Fibroblast of skin of right quadriceps (primary cell): ENCODE data around the gene RNU6-1.

Source experiments
- DNase-seq: peaks from one replicate; pipeline ENCODE4 v3.0.0-alpha.2; 2013

RNU6-1 gene

DNA sequence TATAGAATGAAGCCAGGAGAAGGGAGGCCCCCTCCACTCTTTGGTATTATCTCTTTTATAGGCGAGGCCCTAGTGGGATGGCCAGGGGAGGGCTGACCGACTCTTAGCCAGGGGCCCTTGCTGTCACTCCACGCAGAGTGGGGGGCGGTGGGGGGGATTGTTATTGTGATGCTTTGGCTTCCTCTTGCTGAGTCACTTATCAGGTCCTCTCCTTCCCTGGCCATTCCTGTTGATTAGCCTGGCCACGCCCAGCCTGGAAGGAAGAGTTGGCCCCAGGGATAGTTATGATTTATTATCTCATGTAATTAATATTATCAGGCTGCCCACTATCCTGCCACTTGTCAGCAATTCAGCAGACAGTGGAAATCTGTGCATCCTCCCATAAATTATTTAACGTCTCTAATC is 40.0 kb downstream of the RNU6-1 start:
- DNase-seq = no peak

DNA sequence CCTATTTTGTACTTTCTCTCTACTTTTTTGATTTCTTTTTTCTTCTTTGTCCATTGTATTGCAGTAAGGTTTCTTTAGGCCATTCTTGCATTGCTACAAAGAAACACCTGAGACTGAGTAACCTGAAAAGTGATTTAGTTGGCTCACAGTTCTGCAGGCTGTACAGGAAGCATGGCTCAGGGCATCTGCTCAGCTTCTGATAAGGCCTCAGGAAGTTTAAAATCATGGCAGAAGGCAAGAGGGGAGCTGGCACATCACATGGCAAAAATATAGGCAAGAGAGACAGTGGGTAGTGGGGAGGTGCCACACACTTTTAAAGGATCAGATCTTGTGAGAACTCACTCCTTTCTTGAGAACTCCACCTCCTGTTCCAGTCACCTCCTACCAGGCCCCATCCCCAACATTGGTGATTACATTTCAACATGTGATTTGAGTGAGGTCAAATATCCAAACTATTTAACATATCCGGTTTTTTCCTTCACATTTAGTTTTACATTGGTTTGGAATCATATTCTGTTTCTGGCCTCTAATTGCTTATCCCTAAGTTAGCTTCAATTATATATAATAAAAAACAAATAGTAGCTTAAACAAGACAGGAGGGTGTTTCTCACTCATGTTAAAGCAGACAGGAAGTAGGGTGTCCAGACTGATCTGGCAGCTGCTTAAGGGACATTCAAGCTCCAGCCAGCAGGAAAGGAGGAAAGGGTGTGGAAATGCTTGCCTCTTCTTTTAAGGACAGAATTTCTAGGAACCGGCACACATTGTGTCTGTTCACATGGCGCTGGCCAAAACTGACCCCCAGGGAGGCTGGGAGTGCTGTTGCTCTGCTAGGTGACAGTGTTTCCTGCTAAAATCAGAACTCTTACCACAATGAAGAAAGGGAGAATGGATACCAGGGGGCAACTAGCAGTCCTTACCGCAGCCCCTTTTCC is 43.4 kb downstream of the RNU6-1 start:
- no peak for DNase-seq

DNA sequence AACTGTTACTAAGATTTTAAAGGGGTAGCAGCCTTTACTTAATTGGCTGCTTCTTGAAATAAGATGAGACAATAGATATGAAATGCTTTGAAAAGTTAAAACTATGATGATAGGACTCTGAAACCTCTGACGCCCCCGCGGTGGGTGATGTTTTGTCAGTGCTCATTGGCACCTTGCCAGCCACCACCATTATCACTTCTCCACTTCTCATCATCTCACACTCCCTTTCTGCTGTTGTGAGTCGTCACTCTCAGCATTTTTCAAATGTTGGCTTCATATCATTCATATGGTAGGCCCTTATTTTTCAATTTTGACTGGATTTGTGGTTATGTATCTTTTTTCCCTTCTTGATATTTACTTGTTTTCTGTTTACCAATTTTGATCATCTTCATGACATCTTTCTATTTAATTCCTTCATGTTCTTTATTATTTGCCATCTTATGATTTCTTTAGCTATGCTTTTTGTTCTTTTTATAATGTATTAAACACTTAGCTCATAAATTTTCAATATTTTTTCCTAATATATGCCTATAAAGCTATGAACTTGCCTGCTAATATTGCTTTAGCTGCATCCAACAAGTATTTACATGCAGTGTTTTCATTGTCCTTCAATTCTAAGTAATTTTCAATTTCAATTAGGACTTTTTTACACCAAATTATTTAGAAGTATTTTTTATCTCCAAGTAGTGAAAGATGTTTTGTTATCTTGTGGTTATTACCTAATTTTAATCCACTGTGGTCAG is 44.8 kb downstream of the RNU6-1 start:
- DNase-seq = no peak

GRCh38 chr15:67792250-67792942 is 47.4 kb downstream of the RNU6-1 start:
- peak; percentile 42 for DNase-seq

- DNase-seq = no peak
Observed at GRCh38 chr15:67790610-67791319, 49.1 kb downstream of the RNU6-1 start.
